Gastrocnemius medialis (tissue), 4 donors: ENCODE data around the gene RAB38. TPM values are rescaled to one million over a fixed set of nuclear protein-coding genes. Genes with fewer than 3 reads are reported as not detected.

Source experiments
- ATAC-seq, 2 donors: fragments of 150-250 bp; one replicate each; pipeline ENCODE4 v1.9.1; 2016
- DNase-seq, 2 donors: peaks; one replicate each; pipeline ENCODE4 v3.0.0-alpha.2; 2019
- H3K27ac ChIP-seq, 4 donors: fragments of 200-600 bp; sonication (generic); 1 replicate in 1 of 4; 2 replicates in 3 of 4; pipeline ENCODE4 v1.5.1; 2016 to 2018; ENCODE audit warnings: mild to moderate bottlenecking in 2 of 4, moderate library complexity in 1 of 4
- H3K27me3 ChIP-seq, 3 donors: fragments of 200-600 bp; sonication (generic) in 2 of 3; 1 replicate in 1 of 3; 2 replicates in 2 of 3; pipeline versions ENCODE4 v1.5.1 to v1.6.0; 2016 to 2019; ENCODE audit warnings: mild to moderate bottlenecking in 1 of 3, moderate library complexity in 1 of 3
- H3K36me3 ChIP-seq, 2 donors: fragments of 200-600 bp; sonication (generic) in 1 of 2; one replicate each; pipeline ENCODE4 v1.5.1; 2017 to 2018
- H3K4me1 ChIP-seq, 2 donors: fragments of 200-600 bp; sonication (generic) in 1 of 2; one replicate each; pipeline ENCODE4 v1.5.1; 2016 to 2017; ENCODE audit warnings: mild to moderate bottlenecking in 2 of 2
- H3K4me3 ChIP-seq, 4 donors: fragments of 200-600 bp; sonication (generic) in 3 of 4; 1 replicate in 1 of 4; 2 replicates in 3 of 4; pipeline ENCODE4 v1.5.1; 2016 to 2019; ENCODE audit warnings: mild to moderate bottlenecking in 2 of 4
- H3K9me3 ChIP-seq, 3 donors: fragments of 200-600 bp; sonication (generic) in 2 of 3; 1 replicate in 1 of 3; 2 replicates in 2 of 3; pipeline ENCODE4 v1.5.1; 2016 to 2019
- POLR2A ChIP-seq, 2 donors: fragments of 450-650 bp; IDR thresholded peaks; one replicate each; pipeline ENCODE4 v1.6.1; 2017; ENCODE audit warnings: antibody characterized with exemption in 2 of 2, mild to moderate bottlenecking in 2 of 2, moderate library complexity in 2 of 2
- in situ Hi-C, 4 donors: fragments of 200-750 bp; cut with MboI; loops; one replicate each; pipeline versions ENCODE4 v1.15.0 to v1.8.0; 2017; ENCODE audit warnings: low sequenced_read_pairs in 4 of 4
- intact Hi-C: fragments of 100-400 bp; cut with DNase I; formaldehyde crosslinking; loops from one replicate; pipeline ENCODE4 v1.15.1; 2023; ENCODE audit warnings: low total_unique reads
- total RNA-seq, 4 donors: library from RNA; depleted of rRNA; stranded (reverse); fragments of >200 nt; gene quantifications; one replicate each; pipeline versions ENCODE4 v1.1.0 to v1.2.3, GENCODE V29; 2016
- TF ChIP-seq, protein P1 (sequence below), 5 experiments: fragments of 450-650 bp in 3 of 5; fragments of 200-600 bp in 2 of 5; sonication (generic) in 2 of 5; IDR thresholded peaks in 4 of 5; conservative IDR thresholded peaks in 1 of 5; 1 replicate in 4 of 5; 2 replicates in 1 of 5; pipeline ENCODE4 v1.5.1; 2016 to 2019; ENCODE audit warnings: antibody characterized with exemption in 5 of 5, mild to moderate bottlenecking in 3 of 5, moderate library complexity in 3 of 5

The RAB38 gene
- total RNA-seq, 4 donors from 2014 or later, result 0.27 TPM; not detected in 3

DNA sequence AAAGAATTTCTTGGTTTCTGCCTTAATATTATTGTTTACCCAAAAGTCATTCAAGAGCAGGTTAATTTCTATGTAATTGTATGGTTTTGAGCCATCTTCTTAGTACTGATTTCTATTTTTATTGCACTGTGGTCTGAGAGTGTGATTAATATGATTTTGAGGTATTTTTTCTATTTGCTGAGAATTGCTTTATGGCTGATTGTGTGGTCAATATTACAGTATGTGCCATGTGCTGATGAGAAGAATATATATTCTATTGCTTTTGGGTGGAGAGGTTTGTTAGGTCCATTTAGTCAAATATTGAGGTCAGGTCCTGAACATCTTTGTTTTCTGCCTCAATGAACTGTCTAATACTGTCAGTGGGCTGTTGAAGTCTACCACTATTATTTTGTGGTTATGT, 20.7 kb upstream of the RAB38 start:
- peaks cover 0 to 5% (median 0%) of the 10 kb centered on the region in 3 donors for H3K9me3 ChIP-seq
- H3K4me3 ChIP-seq, result no peak overlapping the region
- DNase-seq, result no peak
- in situ Hi-C loops, result no loop called here
- no peaks in the 10 kb centered on the region for H3K36me3 ChIP-seq
- no peak for ATAC-seq
- no peaks in the 10 kb centered on the region for H3K27me3 ChIP-seq
- intact Hi-C loops, result no loop called here
- no peak overlapping the region for H3K27ac ChIP-seq
- no peaks in the 10 kb centered on the region for H3K4me1 ChIP-seq
- TF ChIP-seq POLR2A (IDR thresholded peaks at IDR 0.05), result no peak
- TF ChIP-seq, protein P1, sequence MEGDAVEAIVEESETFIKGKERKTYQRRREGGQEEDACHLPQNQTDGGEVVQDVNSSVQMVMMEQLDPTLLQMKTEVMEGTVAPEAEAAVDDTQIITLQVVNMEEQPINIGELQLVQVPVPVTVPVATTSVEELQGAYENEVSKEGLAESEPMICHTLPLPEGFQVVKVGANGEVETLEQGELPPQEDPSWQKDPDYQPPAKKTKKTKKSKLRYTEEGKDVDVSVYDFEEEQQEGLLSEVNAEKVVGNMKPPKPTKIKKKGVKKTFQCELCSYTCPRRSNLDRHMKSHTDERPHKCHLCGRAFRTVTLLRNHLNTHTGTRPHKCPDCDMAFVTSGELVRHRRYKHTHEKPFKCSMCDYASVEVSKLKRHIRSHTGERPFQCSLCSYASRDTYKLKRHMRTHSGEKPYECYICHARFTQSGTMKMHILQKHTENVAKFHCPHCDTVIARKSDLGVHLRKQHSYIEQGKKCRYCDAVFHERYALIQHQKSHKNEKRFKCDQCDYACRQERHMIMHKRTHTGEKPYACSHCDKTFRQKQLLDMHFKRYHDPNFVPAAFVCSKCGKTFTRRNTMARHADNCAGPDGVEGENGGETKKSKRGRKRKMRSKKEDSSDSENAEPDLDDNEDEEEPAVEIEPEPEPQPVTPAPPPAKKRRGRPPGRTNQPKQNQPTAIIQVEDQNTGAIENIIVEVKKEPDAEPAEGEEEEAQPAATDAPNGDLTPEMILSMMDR (IDR thresholded peaks at IDR 0.05 in 4 of 5, conservative IDR thresholded peaks at IDR 0.05 in 1 of 5), result no peak

GRCh38 chr11:88194990-88195389, 19.7 kb upstream of the RAB38 start:
- intact Hi-C loops (no loop called here), in situ Hi-C loops (no loop called here)
- no peak for ATAC-seq
- no peak for TF ChIP-seq POLR2A (IDR thresholded peaks at IDR 0.05)
- TF ChIP-seq, protein P1 (IDR thresholded peaks at IDR 0.05 in 4 of 5, conservative IDR thresholded peaks at IDR 0.05 in 1 of 5), result no peak
- peaks cover 0 to 5% (median 0%) of the 10 kb centered on the region in 3 donors for H3K9me3 ChIP-seq
- H3K4me1 ChIP-seq, result no peaks in the 10 kb centered on the region
- DNase-seq, result no peak
- H3K27me3 ChIP-seq, result no peaks in the 10 kb centered on the region
- H3K36me3 ChIP-seq, result no peaks in the 10 kb centered on the region
- no peak overlapping the region for H3K27ac ChIP-seq
- H3K4me3 ChIP-seq, result no peak overlapping the region

DNA sequence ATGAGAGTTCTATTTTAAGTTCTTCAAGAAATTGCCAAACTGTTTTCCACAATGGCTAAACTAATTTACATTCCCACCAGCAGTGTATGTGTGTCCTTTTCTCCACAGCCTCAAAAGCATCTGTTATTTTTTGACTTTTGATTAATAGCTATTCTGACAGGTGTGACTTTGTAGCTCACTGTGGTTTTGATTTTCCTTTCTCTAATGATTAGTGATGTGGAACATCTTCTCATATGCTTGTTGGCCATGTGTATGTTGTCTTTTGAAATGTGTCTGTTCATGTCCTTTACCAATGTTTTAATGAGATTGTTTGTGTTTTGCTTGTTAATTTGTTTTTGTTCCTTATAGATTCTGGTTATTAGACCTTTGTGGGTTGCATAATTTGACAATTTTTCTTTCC, 18.0 kb upstream of the RAB38 start:
- Histone ChIP-seq H3K4me1 (no peaks in the 10 kb centered on the region), H3K27ac (no peak overlapping the region), H3K27me3 (no peaks in the 10 kb centered on the region), H3K4me3 (no peak overlapping the region), H3K9me3 (peaks cover 0 to 5% (median 0%) of the 10 kb centered on the region in 3 donors), H3K36me3 (no peaks in the 10 kb centered on the region)
- intact Hi-C loops (no loop called here), in situ Hi-C loops (no loop called here)
- no peak for ATAC-seq
- DNase-seq, result no peak
- TF ChIP-seq POLR2A (IDR thresholded peaks at IDR 0.05), result no peak
- TF ChIP-seq, protein P1 (IDR thresholded peaks at IDR 0.05 in 4 of 5, conservative IDR thresholded peaks at IDR 0.05 in 1 of 5), result no peak

DNA sequence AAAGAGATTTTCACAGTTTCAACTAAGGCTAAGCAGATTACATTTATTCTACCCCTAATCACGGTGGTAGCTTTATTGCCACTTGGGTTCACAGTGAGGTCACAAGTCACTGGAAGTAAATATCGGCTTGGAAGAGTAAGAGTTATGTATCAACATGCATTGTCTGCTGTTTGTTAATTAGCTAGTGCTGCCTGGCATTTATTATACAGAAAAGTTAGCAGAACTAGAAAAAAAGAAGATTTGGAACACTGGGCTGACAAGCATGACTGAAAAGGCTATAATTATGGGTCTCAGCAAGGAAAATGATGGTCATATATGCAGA, 13.7 kb upstream of the RAB38 start:
- Histone ChIP-seq H3K36me3 (no peaks in the 10 kb centered on the region), H3K4me1 (no peaks in the 10 kb centered on the region), H3K4me3 (no peak overlapping the region), H3K9me3 (no peaks in the 10 kb centered on the region), H3K27ac (no peak overlapping the region), H3K27me3 (no peaks in the 10 kb centered on the region)
- ATAC-seq, result no peak
- intact Hi-C loops (no loop called here), in situ Hi-C loops (no loop called here)
- no peak for TF ChIP-seq POLR2A (IDR thresholded peaks at IDR 0.05)
- TF ChIP-seq, protein P1 (IDR thresholded peaks at IDR 0.05 in 4 of 5, conservative IDR thresholded peaks at IDR 0.05 in 1 of 5), result no peak
- DNase-seq, result no peak

- H3K36me3 ChIP-seq, result no peaks in the 10 kb centered on the region
- H3K4me3 ChIP-seq, result no peak overlapping the region
- H3K27me3 ChIP-seq, result no peaks in the 10 kb centered on the region
- no peak overlapping the region for H3K27ac ChIP-seq
- in situ Hi-C loops (no loop called here), intact Hi-C loops (no loop called here)
- ATAC-seq (no peak), DNase-seq (no peak)
- TF ChIP-seq POLR2A (IDR thresholded peaks at IDR 0.05), result no peak
- TF ChIP-seq, protein P1 (IDR thresholded peaks at IDR 0.05 in 4 of 5, conservative IDR thresholded peaks at IDR 0.05 in 1 of 5), result no peak
- no peaks in the 10 kb centered on the region for H3K9me3 ChIP-seq
- no peaks in the 10 kb centered on the region for H3K4me1 ChIP-seq
Observed at GRCh38 chr11:88188251-88188931, 13.1 kb upstream of the RAB38 start.
